Left cardiac atrium (tissue), 4 donors: Measurements from ENCODE around the gene CDH13. TPM values are rescaled to one million over a fixed set of nuclear protein-coding genes. Genes with fewer than 3 reads are reported as not detected.
A peak's percentile ranks its signal among the peaks of the same experiment; 100 is the strongest.

Source experiments
- ATAC-seq, 2 donors: fragments of 200-7000 bp; cut with Tn5 transposase; one replicate each; pipeline ENCODE4 v1.9.1; 2020; ENCODE audit warnings: mild to moderate bottlenecking in 2 of 2, moderate library complexity in 2 of 2
- DNase-seq: peaks from one replicate; pipeline ENCODE4 v3.0.0-alpha.2; 2020
- intact Hi-C, 2 donors: fragments of 100-400 bp; cut with DNase I; formaldehyde crosslinking; loops; one replicate each; pipeline versions ENCODE4 v1.14.1 to v1.15.1; 2022 to 2023
- total RNA-seq, 2 donors: library from RNA; stranded (reverse); fragmentation: NEBNext Ultra II Directional; extraction: Animal tissue kit (Norgen Biotek cat#: 25700); gene quantifications; one replicate each; pipeline ENCODE4 v1.2.1, GENCODE V29; 2021
- donor health status: DM: no; HTN: yes; CAD: no.
- donor health status: DM: no; HTN: yes; CAD: no; lungs with severe emphysema.
- donor health status: DM: yes; HTN: yes; CAD: no.
- donor health status: Dilated cardiomyopathy.

The CDH13 gene
- total RNA-seq, 2 donors from 2014 or later, result 68.6 to 100 TPM

GRCh38 chr16:83095941-83096692 lies 469.3 kb downstream of the CDH13 start:
- ATAC-seq (no peak), DNase-seq (no peak)
- intact Hi-C loops, result no loop called here

- ATAC-seq (no peak), DNase-seq (no peak)
- intact Hi-C loops, result no loop called here
These were observed 471.8 kb downstream of the CDH13 start for GRCh38 chr16:83098536-83098935.

GRCh38 chr16:83100679-83101078 lies 473.9 kb downstream of the CDH13 start:
- ATAC-seq, result no peak
- intact Hi-C loops, result no loop called here

GRCh38 chr16:83102336-83102735 lies 475.6 kb downstream of the CDH13 start:
- ATAC-seq (no peak), DNase-seq (no peak)
- intact Hi-C loops, result no loop called here

More at GRCh38 chr16:83100679-83101078, 473.9 kb downstream of the CDH13 start:
- no peak for DNase-seq

GRCh38 chr16:83105279-83106077 lies 478.7 kb downstream of the CDH13 start:
- intact Hi-C loops, result no loop called here
- DNase-seq (no peak), ATAC-seq (no peak)

- ATAC-seq (no peak), DNase-seq (no peak)
- intact Hi-C loops, result loop anchor here in 1 of 2 donors (5.0 kb wide), 2 partner anchors 248 to 333 kb away; no protein-coding TSS in a partner anchor
These were observed 482.8 kb downstream of the CDH13 start for GRCh38 chr16:83109490-83110125.

- intact Hi-C loops, result loop anchor here in 1 of 2 donors (5.0 kb wide), 2 partner anchors 247 to 332 kb away; no protein-coding TSS in a partner anchor
- no peak for DNase-seq
- no peak for ATAC-seq
These were observed 483.5 kb downstream of the CDH13 start for GRCh38 chr16:83110269-83110668.

- DNase-seq, result no peak
- ATAC-seq, result peak; percentile 57 to 65
- intact Hi-C loops, result loop anchor here in 1 of 2 donors (5.0 kb wide), 2 partner anchors 244 to 329 kb away; no protein-coding TSS in a partner anchor
These were observed 486.5 kb downstream of the CDH13 start for GRCh38 chr16:83113317-83113716.

GRCh38 chr16:83113811-83114210 lies 487.0 kb downstream of the CDH13 start:
- intact Hi-C loops, result loop anchor here in 1 of 2 donors (5.0 kb wide), 2 partner anchors 243 to 328 kb away; no protein-coding TSS in a partner anchor

GRCh38 chr16:83115491-83116232 lies 488.9 kb downstream of the CDH13 start:
- ATAC-seq (no peak), DNase-seq (no peak)
- intact Hi-C loops, result no loop called here

More at GRCh38 chr16:83113811-83114210, 487.0 kb downstream of the CDH13 start:
- no peak for DNase-seq
- ATAC-seq, result no peak

GRCh38 chr16:83116274-83116892 lies 489.6 kb downstream of the CDH13 start:
- ATAC-seq (no peak), DNase-seq (no peak)
- intact Hi-C loops, result no loop called here

GRCh38 chr16:83117810-83118209 lies 491.0 kb downstream of the CDH13 start:
- ATAC-seq, result no peak

GRCh38 chr16:83118365-83118764 lies 491.6 kb downstream of the CDH13 start:
- no peak for DNase-seq
- intact Hi-C loops, result no loop called here
- ATAC-seq, result no peak

More at GRCh38 chr16:83117810-83118209, 491.0 kb downstream of the CDH13 start:
- no peak for DNase-seq
- intact Hi-C loops, result no loop called here

GRCh38 chr16:83125999-83126568 lies 499.3 kb downstream of the CDH13 start:
- intact Hi-C loops, result no loop called here
- DNase-seq, result no peak
- ATAC-seq, result no peak

GRCh38 chr16:83128041-83128440 lies 501.3 kb downstream of the CDH13 start:
- intact Hi-C loops, result no loop called here

GRCh38 chr16:83130039-83130438 lies 503.3 kb downstream of the CDH13 start:
- ATAC-seq (no peak), DNase-seq (no peak)
- intact Hi-C loops, result no loop called here

More at GRCh38 chr16:83128041-83128440, 501.3 kb downstream of the CDH13 start:
- ATAC-seq (no peak), DNase-seq (no peak)

GRCh38 chr16:83134638-83135037 lies 507.9 kb downstream of the CDH13 start:
- no peak for ATAC-seq
- no peak for DNase-seq
- intact Hi-C loops, result no loop called here

GRCh38 chr16:83136419-83136818 lies 509.6 kb downstream of the CDH13 start:
- intact Hi-C loops, result no loop called here
- peak in 1 of 2 donors; percentile 31 for ATAC-seq
- DNase-seq, result no peak
